ENCODE measurements around the gene SNED1. TPM values are rescaled to one million over a fixed set of nuclear protein-coding genes. Genes with fewer than 3 reads are reported as not detected.

Gene SNED1
- polyA plus RNA-seq, 3 donors from 2014 or later: 0.24 to 0.56 TPM; not detected in 1

- peak overlapping the region in 3 of 5 donors; percentile 3 to 51 (median 21) for H3K4me3 Mint-ChIP-seq
- no peaks in the 10 kb centered on the region for H3K36me3 Mint-ChIP-seq
- no peak overlapping the region for H3K27ac Mint-ChIP-seq
- H3K4me1 Mint-ChIP-seq: peaks cover 0 to 9% of the 10 kb centered on the region in 2 donors
- peaks cover 0 to 2% (median 1%) of the 10 kb centered on the region in 3 donors for H3K27me3 Mint-ChIP-seq (ENCODE audit: low read depth in 3 of 3)
- no peaks in the 10 kb centered on the region for H3K9me3 Mint-ChIP-seq
- no peak for DNase-seq
These were observed 36.2 kb downstream of the SNED1 start for GRCh38 chr2:241034490-241035141.

- Mint-ChIP-seq H3K27ac (no peak overlapping the region), H3K4me1 (peaks cover 0 to 9% of the 10 kb centered on the region in 2 donors), H3K36me3 (no peaks in the 10 kb centered on the region), H3K9me3 (no peaks in the 10 kb centered on the region), H3K27me3 (ENCODE audit: low read depth in 3 of 3) (peaks cover 0 to 2% (median 1%) of the 10 kb centered on the region in 3 donors), H3K4me3 (peak overlapping the region in 4 of 5 donors; percentile 21 to 51 (median 28))
- no peak for DNase-seq
These were observed 36.9 kb downstream of the SNED1 start for GRCh38 chr2:241035142-241035817.

- no peak for DNase-seq
- H3K9me3 Mint-ChIP-seq: no peaks in the 10 kb centered on the region
- peaks cover 0 to 2% (median 1%) of the 10 kb centered on the region in 3 donors for H3K27me3 Mint-ChIP-seq (ENCODE audit: low read depth in 3 of 3)
- peaks cover 0 to 9% of the 10 kb centered on the region in 2 donors for H3K4me1 Mint-ChIP-seq
- H3K27ac Mint-ChIP-seq: peak overlapping the region in 1 of 6 donors; percentile 23
- H3K4me3 Mint-ChIP-seq: peak overlapping the region; percentile 62 to 74 (median 70)
- H3K36me3 Mint-ChIP-seq: no peaks in the 10 kb centered on the region
These were observed 37.5 kb downstream of the SNED1 start for GRCh38 chr2:241035818-241036396.

GRCh38 chr2:241036397-241036963 is 38.1 kb downstream of the SNED1 start:
- no peaks in the 10 kb centered on the region for H3K9me3 Mint-ChIP-seq
- peak; percentile 52 to 57 (median 54) for DNase-seq
- H3K36me3 Mint-ChIP-seq: no peaks in the 10 kb centered on the region
- peak overlapping the region in 1 of 6 donors; percentile 23 for H3K27ac Mint-ChIP-seq
- H3K27me3 Mint-ChIP-seq (ENCODE audit: low read depth in 3 of 3): peaks cover 0 to 2% (median 1%) of the 10 kb centered on the region in 3 donors
- peak overlapping the region; percentile 62 to 74 (median 70) for H3K4me3 Mint-ChIP-seq
- peaks cover 0 to 9% of the 10 kb centered on the region in 2 donors for H3K4me1 Mint-ChIP-seq

- peaks cover 0 to 9% of the 10 kb centered on the region in 2 donors for H3K4me1 Mint-ChIP-seq
- no peak for DNase-seq
- no peak overlapping the region for H3K27ac Mint-ChIP-seq
- H3K27me3 Mint-ChIP-seq (ENCODE audit: low read depth in 3 of 3): peaks cover 0 to 2% (median 1%) of the 10 kb centered on the region in 3 donors
- no peaks in the 10 kb centered on the region for H3K36me3 Mint-ChIP-seq
- H3K9me3 Mint-ChIP-seq: no peaks in the 10 kb centered on the region
- H3K4me3 Mint-ChIP-seq: peak overlapping the region; percentile 29 to 70 (median 35)
These were observed 38.6 kb downstream of the SNED1 start for GRCh38 chr2:241036964-241037421.

GRCh38 chr2:241037498-241037897 is 39.1 kb downstream of the SNED1 start:
- peak overlapping the region in 3 of 5 donors; percentile 35 to 68 (median 59) for H3K4me3 Mint-ChIP-seq
- H3K9me3 Mint-ChIP-seq: peaks cover 0 to 3% (median 0%) of the 10 kb centered on the region in 6 donors
- no peak overlapping the region for H3K27ac Mint-ChIP-seq
- DNase-seq: no peak
- no peaks in the 10 kb centered on the region for H3K36me3 Mint-ChIP-seq
- peaks cover 0 to 2% (median 1%) of the 10 kb centered on the region in 3 donors for H3K27me3 Mint-ChIP-seq (ENCODE audit: low read depth in 3 of 3)
- H3K4me1 Mint-ChIP-seq: peaks cover 0 to 9% of the 10 kb centered on the region in 2 donors

GRCh38 chr2:241038374-241039180 is 40.2 kb downstream of the SNED1 start:
- no peaks in the 10 kb centered on the region for H3K36me3 Mint-ChIP-seq
- no peak overlapping the region for H3K27ac Mint-ChIP-seq
- DNase-seq: no peak
- H3K27me3 Mint-ChIP-seq (ENCODE audit: low read depth in 3 of 3): peaks cover 0 to 3% (median 2%) of the 10 kb centered on the region in 3 donors
- H3K4me1 Mint-ChIP-seq: peaks cover 0 to 9% of the 10 kb centered on the region in 2 donors
- peaks cover 0 to 3% (median 0%) of the 10 kb centered on the region in 6 donors for H3K9me3 Mint-ChIP-seq
- peak overlapping the region in 4 of 5 donors; percentile 38 to 68 (median 61) for H3K4me3 Mint-ChIP-seq

GRCh38 chr2:241039416-241039815 is 41.0 kb downstream of the SNED1 start:
- DNase-seq: no peak
- H3K4me3 Mint-ChIP-seq: no peak overlapping the region
- H3K9me3 Mint-ChIP-seq: peaks cover 0 to 3% (median 0%) of the 10 kb centered on the region in 6 donors
- H3K27ac Mint-ChIP-seq: no peak overlapping the region
- peaks cover 0 to 9% of the 10 kb centered on the region in 2 donors for H3K4me1 Mint-ChIP-seq
- H3K36me3 Mint-ChIP-seq: no peaks in the 10 kb centered on the region
- peaks cover 0 to 3% (median 2%) of the 10 kb centered on the region in 3 donors for H3K27me3 Mint-ChIP-seq (ENCODE audit: low read depth in 3 of 3)

GRCh38 chr2:241040081-241040803 is 41.8 kb downstream of the SNED1 start:
- H3K4me3 Mint-ChIP-seq: no peak overlapping the region
- no peaks in the 10 kb centered on the region for H3K36me3 Mint-ChIP-seq
- H3K4me1 Mint-ChIP-seq: peaks cover 0 to 9% of the 10 kb centered on the region in 2 donors
- no peak for DNase-seq
- peaks cover 0 to 6% (median 3%) of the 10 kb centered on the region in 3 donors for H3K27me3 Mint-ChIP-seq (ENCODE audit: low read depth in 3 of 3)
- H3K27ac Mint-ChIP-seq: no peak overlapping the region
- H3K9me3 Mint-ChIP-seq: peaks cover 0 to 3% (median 0%) of the 10 kb centered on the region in 6 donors

GRCh38 chr2:241041589-241042158 is 43.3 kb downstream of the SNED1 start:
- no peak for DNase-seq
- Mint-ChIP-seq H3K27me3 (ENCODE audit: low read depth in 3 of 3) (peaks cover 0 to 6% (median 3%) of the 10 kb centered on the region in 3 donors), H3K9me3 (peaks cover 0 to 3% (median 0%) of the 10 kb centered on the region in 6 donors), H3K4me1 (peaks cover 0 to 7% of the 10 kb centered on the region in 2 donors), H3K36me3 (no peaks in the 10 kb centered on the region), H3K4me3 (no peak overlapping the region), H3K27ac (peak overlapping the region in 1 of 6 donors; percentile 50)

- H3K27me3 Mint-ChIP-seq (ENCODE audit: low read depth in 3 of 3): peaks cover 0 to 4% (median 3%) of the 10 kb centered on the region in 3 donors
- H3K4me1 Mint-ChIP-seq: no peaks in the 10 kb centered on the region
- DNase-seq: no peak
- no peaks in the 10 kb centered on the region for H3K36me3 Mint-ChIP-seq
- H3K27ac Mint-ChIP-seq: no peak overlapping the region
- peaks cover 0 to 3% (median 0%) of the 10 kb centered on the region in 6 donors for H3K9me3 Mint-ChIP-seq
- H3K4me3 Mint-ChIP-seq: no peak overlapping the region
These were observed 45.2 kb downstream of the SNED1 start for GRCh38 chr2:241043581-241043980.

Data from immature natural killer cell (primary cell).